Activated CD4-positive, alpha-beta T cell treated with anti-CD3 and anti-CD28 coated beads for 36 hours (primary cell): ENCODE measurements around the gene ZNF350. TPM values are rescaled to one million over a fixed set of nuclear protein-coding genes. Genes with fewer than 3 reads are reported as not detected.
"Not testable (repeated sequence)": the region's sequence is repeated elsewhere in the genome, so short reads cannot be mapped to it uniquely, and the experiment has no call there.

ENCODE experiments used
- ATAC-seq: fragments of 200-7000 bp; cut with Tn5 transposase; one replicate; pipeline ENCODE4 v1.10.0; 2021; ENCODE audit warnings: mild to moderate bottlenecking, moderate library complexity
- CTCF ChIA-PET: fragments of 350-600 bp; sonication (Branson Sonifier 250); formaldehyde crosslinking; loops from one replicate; lab custom pipeline; 2021; ENCODE audit warnings: antibody characterized with exemption; lab: Charles Lee
- POLR2A ChIA-PET: fragments of 350-600 bp; sonication (Branson Sonifier 250); formaldehyde crosslinking; loops from one replicate; lab custom pipeline; 2021; ENCODE audit warnings: antibody characterized with exemption, inconsistent platforms; lab: Charles Lee
- DNase-seq: peaks from one replicate; pipeline ENCODE4 v3.0.0-alpha.2; 2020
- H3K27ac Mint-ChIP-seq: one replicate; pipeline ENCODE4 v1.8.0; 2021; ENCODE audit warnings: mixed read lengths
- H3K27me3 Mint-ChIP-seq: one replicate; pipeline ENCODE4 v1.8.0; 2021; ENCODE audit warnings: mixed read lengths
- H3K36me3 Mint-ChIP-seq: one replicate; pipeline ENCODE4 v1.8.0; 2021; ENCODE audit warnings: low read depth, mixed read lengths
- H3K4me1 Mint-ChIP-seq: one replicate; pipeline ENCODE4 v1.8.0; 2021; ENCODE audit warnings: mixed read lengths
- H3K4me3 Mint-ChIP-seq: one replicate; pipeline ENCODE4 v1.8.0; 2021; ENCODE audit warnings: mild to moderate bottlenecking, moderate library complexity, mixed read lengths
- H3K9me3 Mint-ChIP-seq: one replicate; pipeline ENCODE4 v1.8.0; 2021; ENCODE audit warnings: low read depth, mixed read lengths
- intact Hi-C, 2 experiments: fragments of 100-400 bp; cut with DNase I in 1 of 2; cut with micrococcal nuclease in 1 of 2; formaldehyde crosslinking; loops; one replicate each; pipeline versions ENCODE4 v1.14.2 to v1.15.1; 2022 to 2024; cut with DNase I, micrococcal nuclease
- total RNA-seq, 2 experiments: library from RNA; stranded (reverse); gene quantifications; one replicate each; pipeline ENCODE4 v1.2.3, GENCODE V29; 2021

The ZNF350 gene
- 1 to 10 TPM; 7.1 to 7.9 TPM for total RNA-seq

GRCh38 chr19:51986309-51987291 is at the start of gene ZNF350:
Gene ZNF350, minus strand, starts transcription at chr19:51986840. Its CDS starts 12,480 bp downstream, at chr19:51974360.
- Mint-ChIP-seq H3K27me3 (no peaks in the 10 kb centered on the region), H3K4me3 (peak within 1 kb of the TSS; percentile 85), H3K27ac (peak within 1 kb of the TSS; percentile 95), H3K36me3 (peaks cover 59% of the 10 kb centered on the region), H3K4me1 (peaks cover 8% of the 10 kb centered on the region), H3K9me3 (peaks cover 44% of the 10 kb centered on the region)
- ChIA-PET POLR2A (interaction anchor here (0.6 kb wide), 1 partner anchor 548 kb away, joined by 3 read pairs; no protein-coding TSS in a partner anchor), CTCF (interaction anchor here (0.7 kb wide), 1 partner anchor 15 kb away, joined by 3 read pairs; no protein-coding TSS in a partner anchor)
- intact Hi-C loops, result loop anchor here (1.0 to 2.0 kb wide), 8 partner anchors 22 to 203 kb away; partner anchors contain the start of genes ZNF613 (in 2 of the 2), ZNF615 (in 2 of the 2), ZNF432 (in 1 of the 2) and ZNF614 (in 1 of the 2)
- DNase-seq, result peak; percentile 94
- ATAC-seq, result peak; percentile 99

- Mint-ChIP-seq H3K4me1 (peaks cover 2% of the 10 kb centered on the region), H3K27me3 (no peaks in the 10 kb centered on the region), H3K9me3 (peaks cover 60% of the 10 kb centered on the region), H3K27ac (no peak overlapping the region), H3K4me3 (no peak overlapping the region), H3K36me3 (peaks cover 87% of the 10 kb centered on the region)
- intact Hi-C loops, result no loop called here
- ATAC-seq (no peak), DNase-seq (no peak)
- CTCF ChIA-PET, result no interaction called here
- POLR2A ChIA-PET, result no interaction called here
Measured at GRCh38 chr19:52034051-52034728, 47.5 kb upstream of the ZNF350 start.

DNA sequence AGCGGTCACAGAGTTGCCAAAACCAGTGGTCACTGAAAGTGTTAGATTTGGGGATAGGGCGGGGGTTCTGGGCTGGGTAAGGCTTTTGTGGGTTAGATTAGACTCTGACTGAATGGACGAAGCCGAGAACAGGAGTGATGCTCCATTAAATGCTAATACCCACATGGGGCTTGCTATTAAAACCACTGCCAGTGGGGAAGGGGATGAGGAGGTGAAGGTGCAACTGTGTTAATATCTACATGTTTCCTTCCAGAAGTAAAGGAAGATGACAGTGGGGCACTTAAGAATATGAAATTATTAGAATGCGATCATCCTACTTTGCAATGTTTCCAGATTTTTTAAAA is 42.1 kb upstream of the ZNF350 start:
- POLR2A ChIA-PET, result interaction anchor here (0.8 kb wide), 1 partner anchor 45 kb away, joined by 4 read pairs; no protein-coding TSS in a partner anchor
- ATAC-seq, result peak; percentile 32
- Mint-ChIP-seq H3K4me3 (peak overlapping the region; percentile 81), H3K27ac (peak overlapping the region; percentile 88), H3K9me3 (peaks cover 49% of the 10 kb centered on the region), H3K4me1 (peaks cover 13% of the 10 kb centered on the region), H3K36me3 (peaks cover 75% of the 10 kb centered on the region), H3K27me3 (no peaks in the 10 kb centered on the region)
- CTCF ChIA-PET, result interaction anchor here (0.7 kb wide), 1 partner anchor 663 kb away, joined by 4 read pairs; no protein-coding TSS in a partner anchor
- no peak for DNase-seq
- intact Hi-C loops, result loop anchor here (1.0 to 10.0 kb wide), 7 partner anchors 20 to 324 kb away; partner anchors contain the start of genes ZNF432 (in 2 of the 2), PPP2R1A (in 1 of the 2), ZNF350 (in 1 of the 2) and ZNF615 (in 1 of the 2)

DNA sequence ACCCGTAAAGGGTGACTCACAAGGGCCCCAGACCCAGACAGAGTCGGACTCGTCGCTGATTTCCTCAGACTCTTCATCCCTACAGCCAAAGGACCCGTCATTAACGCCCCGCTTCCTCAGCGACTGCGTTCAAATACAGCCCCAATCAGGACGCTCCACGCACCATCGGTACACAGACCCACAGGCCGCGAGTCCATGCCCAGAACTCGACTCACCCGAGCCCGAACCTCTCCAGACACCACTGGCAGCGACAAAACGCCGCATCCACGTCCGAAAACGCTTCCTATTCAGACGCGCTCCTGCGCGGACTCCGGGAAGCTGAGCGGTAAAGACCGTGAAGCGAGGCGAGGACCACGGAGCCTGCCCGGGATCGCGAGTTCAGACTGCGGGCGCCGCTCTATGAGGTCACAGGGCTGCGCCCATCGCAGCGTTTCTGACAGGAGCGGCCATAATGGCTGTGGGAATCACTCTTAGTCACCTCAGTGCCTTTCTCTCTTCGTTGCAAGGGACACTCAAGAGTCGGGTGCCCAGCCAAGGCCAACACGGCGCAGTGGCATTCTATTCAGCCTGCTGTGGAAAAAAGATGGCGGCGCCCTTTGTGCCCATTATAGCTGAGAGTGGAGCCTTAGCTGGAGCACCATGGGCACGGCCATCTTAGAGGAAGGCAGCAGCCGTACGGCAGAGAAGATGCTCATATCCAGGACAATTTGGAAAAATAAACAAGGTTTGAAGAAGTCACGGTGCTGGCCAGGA is 41.6 kb upstream of the ZNF350 start, which contains the start of gene ZNF614:
Gene ZNF614, minus strand, starts transcription at position 353 of the 753 bp plus-strand sequence. CDS start 2,634 bp downstream, outside the sequence.
- peak within 1 kb of the TSS; percentile 88 for H3K27ac Mint-ChIP-seq
- DNase-seq (peak; percentile 93), ATAC-seq (peak; percentile 94)
- ChIA-PET POLR2A (interaction anchor here (0.8 kb wide), 1 partner anchor 46 kb away, joined by 4 read pairs; no protein-coding TSS in a partner anchor), CTCF (interaction anchor here (0.7 kb wide), 1 partner anchor 663 kb away, joined by 4 read pairs; no protein-coding TSS in a partner anchor)
- H3K9me3 Mint-ChIP-seq, result peaks cover 45% of the 10 kb centered on the region
- intact Hi-C loops, result loop anchor here (1.0 to 10.0 kb wide), 7 partner anchors 20 to 323 kb away; partner anchors contain the start of genes ZNF432 (in 2 of the 2), PPP2R1A (in 1 of the 2), ZNF350 (in 1 of the 2) and ZNF615 (in 1 of the 2)
- peaks cover 75% of the 10 kb centered on the region for H3K36me3 Mint-ChIP-seq
- H3K4me1 Mint-ChIP-seq, result peaks cover 13% of the 10 kb centered on the region
- H3K27me3 Mint-ChIP-seq, result no peaks in the 10 kb centered on the region
- H3K4me3 Mint-ChIP-seq, result peak within 1 kb of the TSS; percentile 81

GRCh38 chr19:52026255-52026990 is 39.8 kb upstream of the ZNF350 start:
- intact Hi-C loops, result loop anchor here in 1 of 2 experiments (10.0 kb wide), 1 partner anchor 322 kb away; no protein-coding TSS in a partner anchor
- H3K27ac Mint-ChIP-seq, DNase-seq, CTCF ChIA-PET, H3K27me3 Mint-ChIP-seq, POLR2A ChIA-PET, ATAC-seq: not testable (repeated sequence)
- Mint-ChIP-seq H3K4me1 (peaks cover 13% of the 10 kb centered on the region), H3K36me3 (peaks cover 80% of the 10 kb centered on the region), H3K4me3 (peak overlapping the region; percentile 81), H3K9me3 (peaks cover 45% of the 10 kb centered on the region)

DNA sequence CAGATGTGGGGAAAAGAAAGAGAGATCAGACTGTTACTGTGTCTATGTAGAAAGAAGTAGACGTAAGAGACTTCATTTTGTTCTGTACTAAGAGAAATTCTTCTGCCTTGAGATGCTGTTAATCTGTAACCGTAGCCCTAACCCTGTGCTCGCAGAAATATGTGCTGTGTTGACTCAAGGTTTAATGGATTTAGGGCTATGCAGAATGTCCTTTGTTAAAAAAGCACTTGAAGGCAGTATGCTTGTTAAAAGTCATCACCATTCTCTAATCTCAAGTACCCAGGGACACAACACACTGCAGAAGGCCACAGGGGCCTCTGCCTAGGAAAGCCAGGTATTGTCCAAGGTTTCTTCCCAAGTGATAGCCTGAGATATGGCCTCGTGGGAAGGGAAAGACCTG is 37.8 kb upstream of the ZNF350 start:
- H3K27ac Mint-ChIP-seq, ATAC-seq, POLR2A ChIA-PET, H3K4me3 Mint-ChIP-seq, H3K27me3 Mint-ChIP-seq, DNase-seq, CTCF ChIA-PET: not testable (repeated sequence)
- Mint-ChIP-seq H3K9me3 (peaks cover 57% of the 10 kb centered on the region), H3K4me1 (peaks cover 13% of the 10 kb centered on the region), H3K36me3 (peaks cover 82% of the 10 kb centered on the region)
- intact Hi-C loops, result loop anchor here in 1 of 2 experiments (10.0 kb wide), 1 partner anchor 320 kb away; no protein-coding TSS in a partner anchor

- Mint-ChIP-seq H3K36me3 (peaks cover 96% of the 10 kb centered on the region), H3K4me3 (no peak overlapping the region), H3K4me1 (peaks cover 8% of the 10 kb centered on the region), H3K27me3 (no peaks in the 10 kb centered on the region), H3K9me3 (peaks cover 69% of the 10 kb centered on the region), H3K27ac (no peak overlapping the region)
- CTCF ChIA-PET, result no interaction called here
- ATAC-seq, result no peak
- no peak for DNase-seq
- intact Hi-C loops, result loop anchor here in 1 of 2 experiments (10.0 kb wide), 1 partner anchor 317 kb away; no protein-coding TSS in a partner anchor
- POLR2A ChIA-PET, result no interaction called here
Measured at GRCh38 chr19:52022193-52022592, 35.6 kb upstream of the ZNF350 start.

DNA sequence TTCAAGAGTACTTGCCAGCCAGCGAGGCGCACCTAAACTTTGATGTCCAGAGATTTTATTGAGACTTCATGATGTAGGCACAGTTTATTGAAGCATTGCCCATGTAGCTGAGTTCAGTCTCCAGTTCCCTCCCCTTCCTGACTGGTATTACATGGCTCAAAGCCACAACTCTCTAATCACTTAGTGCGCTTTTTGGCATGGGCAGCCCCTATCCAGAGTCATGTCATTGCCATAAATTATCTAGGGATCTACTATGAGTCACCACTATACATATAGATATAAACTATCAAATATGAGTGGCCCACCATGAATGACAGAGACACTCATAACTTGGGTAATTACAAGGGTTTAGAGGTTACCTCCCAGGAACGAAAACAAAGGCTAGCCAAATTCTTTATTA is 33.9 kb upstream of the ZNF350 start:
- Mint-ChIP-seq H3K27me3 (no peaks in the 10 kb centered on the region), H3K4me1 (no peaks in the 10 kb centered on the region), H3K9me3 (peaks cover 70% of the 10 kb centered on the region), H3K36me3 (peaks cover 96% of the 10 kb centered on the region), H3K27ac (no peak overlapping the region), H3K4me3 (no peak overlapping the region)
- ChIA-PET POLR2A (no interaction called here), CTCF (no interaction called here)
- no peak for DNase-seq
- intact Hi-C loops, result loop anchor here in 1 of 2 experiments (10.0 kb wide), 1 partner anchor 316 kb away; no protein-coding TSS in a partner anchor
- peak; percentile 12 for ATAC-seq

DNA sequence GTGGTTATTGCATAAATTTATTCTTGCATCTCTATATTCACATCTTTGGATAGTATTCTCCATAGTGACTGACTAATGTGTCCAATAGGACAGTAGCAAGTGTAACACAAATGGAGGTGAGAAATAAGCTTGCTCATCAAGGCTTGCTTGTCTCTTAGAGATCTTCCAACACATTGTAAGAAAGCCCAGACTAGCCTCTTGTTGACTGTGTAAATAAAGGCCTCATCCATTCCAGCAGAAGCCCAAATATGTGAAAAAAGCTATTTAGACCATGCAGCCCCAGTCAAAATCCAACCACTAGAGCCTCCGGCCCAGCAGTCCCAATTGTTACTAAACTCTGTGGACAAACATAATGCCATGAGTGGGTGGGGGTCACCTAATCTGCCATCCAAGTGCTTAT is 24.0 kb upstream of the ZNF350 start:
- Mint-ChIP-seq H3K9me3 (peaks cover 24% of the 10 kb centered on the region), H3K27me3 (no peaks in the 10 kb centered on the region), H3K4me3 (no peak overlapping the region), H3K27ac (no peak overlapping the region), H3K36me3 (peaks cover 66% of the 10 kb centered on the region), H3K4me1 (peaks cover 15% of the 10 kb centered on the region)
- ChIA-PET CTCF (no interaction called here), POLR2A (no interaction called here)
- intact Hi-C loops, result no loop called here
- DNase-seq (no peak), ATAC-seq (no peak)
